ENCODE data around the gene RAB3D.

- no peak for TF ChIP-seq POLR2A (IDR thresholded peaks at IDR 0.05; ENCODE audit: low read depth, low read length)
- no peak for TF ChIP-seq POLR2AphosphoS5 (IDR thresholded peaks at IDR 0.05; ENCODE audit: low read depth, low read length)
- TF ChIP-seq TAF1 (IDR thresholded peaks at IDR 0.05; ENCODE audit: low read depth, low read length): no peak
- no peak for TF ChIP-seq PAX5 (IDR thresholded peaks at IDR 0.05; ENCODE audit: insufficient read depth, low read length, severe bottlenecking)
- no peak for TF ChIP-seq SPI1 (IDR thresholded peaks at IDR 0.05; ENCODE audit: low read depth, low read length)
- TF ChIP-seq POU2F2 (IDR thresholded peaks at IDR 0.05; ENCODE audit: low read depth, low read length): no peak
Measured at GRCh38 chr19:11361771-11362731, 22.6 kb upstream of the RAB3D start.
